T-helper 2 cell treated with Interferon-gamma antibody and Interleukin-4, amounts not matched to agents 5 μg/mL and 100 μg/mL, for 36 hours (primary cell): Measurements from ENCODE around the gene ACSL1.

Experiments
- DNase-seq: peaks from one replicate; pipeline ENCODE4 v3.0.0; 2021; ENCODE audit warnings: low spot score
- H3K27ac Mint-ChIP-seq: one replicate; pipeline ENCODE4 v1.8.0; 2021; ENCODE audit warnings: mild to moderate bottlenecking, mixed read lengths
- H3K27me3 Mint-ChIP-seq: one replicate; pipeline ENCODE4 v1.8.0; 2021; ENCODE audit warnings: low read depth, mixed read lengths
- H3K36me3 Mint-ChIP-seq: one replicate; pipeline ENCODE4 v1.8.0; 2021; ENCODE audit warnings: low read depth, mixed read lengths
- H3K4me1 Mint-ChIP-seq: one replicate; pipeline ENCODE4 v1.8.0; 2021; ENCODE audit warnings: low read depth, mixed read lengths
- H3K4me3 Mint-ChIP-seq: one replicate; pipeline ENCODE4 v1.8.0; 2022; ENCODE audit warnings: mild to moderate bottlenecking, moderate library complexity, mixed read lengths
- H3K9me3 Mint-ChIP-seq: one replicate; pipeline ENCODE4 v1.8.0; 2021; ENCODE audit warnings: mixed read lengths

Gene ACSL1

GRCh38 chr4:184812651-184813181, 13.1 kb downstream of the ACSL1 start:
- no peaks in the 10 kb centered on the region for H3K27me3 Mint-ChIP-seq
- no peak for DNase-seq

GRCh38 chr4:184812199-184812542, 13.6 kb downstream of the ACSL1 start:
- H3K4me1 Mint-ChIP-seq = peaks cover 11% of the 10 kb centered on the region
- H3K4me3 Mint-ChIP-seq = no peak overlapping the region
- no peak overlapping the region for H3K27ac Mint-ChIP-seq
- no peaks in the 10 kb centered on the region for H3K27me3 Mint-ChIP-seq
- no peaks in the 10 kb centered on the region for H3K36me3 Mint-ChIP-seq
- DNase-seq = no peak
- no peaks in the 10 kb centered on the region for H3K9me3 Mint-ChIP-seq

More at GRCh38 chr4:184812651-184813181, 13.1 kb downstream of the ACSL1 start:
- Mint-ChIP-seq H3K36me3 (no peaks in the 10 kb centered on the region), H3K27ac (no peak overlapping the region), H3K9me3 (no peaks in the 10 kb centered on the region), H3K4me3 (no peak overlapping the region), H3K4me1 (peaks cover 12% of the 10 kb centered on the region)

DNA sequence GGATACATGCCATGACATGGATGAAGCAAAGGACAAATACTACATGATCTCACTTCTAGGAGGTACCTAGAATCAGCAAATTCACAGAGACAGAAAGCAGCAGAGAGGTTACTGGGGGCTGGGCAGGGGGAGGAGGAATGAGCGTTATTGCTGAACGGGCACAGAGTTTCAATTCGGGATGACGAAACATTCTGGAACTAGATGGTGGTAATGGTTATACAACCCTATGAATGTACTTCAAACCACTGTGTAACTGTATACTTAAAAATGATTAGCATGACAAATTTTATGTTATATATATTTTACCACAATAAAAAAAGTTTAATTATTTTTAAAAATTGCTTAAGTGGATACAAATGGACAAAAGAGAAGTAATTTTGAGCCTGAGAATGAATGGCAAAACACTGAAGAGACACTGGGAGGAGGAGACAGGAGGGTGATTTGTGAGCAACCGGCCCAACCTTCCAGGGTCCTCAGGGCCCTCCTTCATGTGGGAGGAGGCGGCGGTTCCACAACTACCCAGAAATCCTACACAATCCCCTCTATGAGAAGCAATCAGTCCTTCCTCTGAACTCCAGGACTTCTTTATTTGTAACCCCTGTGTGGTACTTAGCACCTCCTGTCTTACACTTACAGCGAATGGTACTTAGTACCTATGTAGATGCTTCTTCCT, 14.1 kb downstream of the ACSL1 start:
- H3K9me3 Mint-ChIP-seq = no peaks in the 10 kb centered on the region
- no peak overlapping the region for H3K27ac Mint-ChIP-seq
- no peak for DNase-seq
- no peak overlapping the region for H3K4me3 Mint-ChIP-seq
- peaks cover 10% of the 10 kb centered on the region for H3K4me1 Mint-ChIP-seq
- H3K27me3 Mint-ChIP-seq = no peaks in the 10 kb centered on the region
- no peaks in the 10 kb centered on the region for H3K36me3 Mint-ChIP-seq

DNA sequence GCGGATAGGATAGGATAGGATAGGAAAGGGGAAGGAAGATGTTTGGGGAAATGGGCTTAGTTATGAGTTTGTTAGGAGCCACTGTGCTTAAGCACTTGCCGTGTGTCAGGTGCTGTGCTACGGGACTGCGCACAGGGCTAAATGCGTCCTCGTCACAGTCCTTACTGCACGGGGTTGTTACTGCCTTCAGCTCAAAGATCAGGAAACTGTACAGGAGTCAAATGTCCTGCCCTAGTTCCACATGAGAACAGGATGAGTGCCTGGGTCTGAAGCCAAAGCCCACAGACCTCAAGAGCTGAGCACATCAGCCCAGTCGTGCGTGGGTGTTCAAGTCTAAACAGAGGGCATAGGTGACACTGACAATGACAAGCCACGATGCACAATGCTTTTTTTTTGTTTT, 15.0 kb downstream of the ACSL1 start:
- peaks cover 10% of the 10 kb centered on the region for H3K4me1 Mint-ChIP-seq
- DNase-seq = no peak
- no peaks in the 10 kb centered on the region for H3K9me3 Mint-ChIP-seq
- H3K4me3 Mint-ChIP-seq = no peak overlapping the region
- H3K36me3 Mint-ChIP-seq = no peaks in the 10 kb centered on the region
- no peaks in the 10 kb centered on the region for H3K27me3 Mint-ChIP-seq
- no peak overlapping the region for H3K27ac Mint-ChIP-seq

GRCh38 chr4:184808713-184809050, 17.1 kb downstream of the ACSL1 start:
- H3K9me3 Mint-ChIP-seq = no peaks in the 10 kb centered on the region
- no peak for DNase-seq
- H3K4me3 Mint-ChIP-seq = no peak overlapping the region
- H3K27me3 Mint-ChIP-seq = no peaks in the 10 kb centered on the region
- H3K27ac Mint-ChIP-seq = no peak overlapping the region
- peaks cover 4% of the 10 kb centered on the region for H3K4me1 Mint-ChIP-seq
- H3K36me3 Mint-ChIP-seq = peaks cover 2% of the 10 kb centered on the region

GRCh38 chr4:184807797-184808712, 17.7 kb downstream of the ACSL1 start:
- no peak overlapping the region for H3K27ac Mint-ChIP-seq
- H3K36me3 Mint-ChIP-seq = peaks cover 3% of the 10 kb centered on the region
- no peaks in the 10 kb centered on the region for H3K27me3 Mint-ChIP-seq
- no peak overlapping the region for H3K4me3 Mint-ChIP-seq
- H3K9me3 Mint-ChIP-seq = no peaks in the 10 kb centered on the region
- peaks cover 4% of the 10 kb centered on the region for H3K4me1 Mint-ChIP-seq
- DNase-seq = no peak

DNA sequence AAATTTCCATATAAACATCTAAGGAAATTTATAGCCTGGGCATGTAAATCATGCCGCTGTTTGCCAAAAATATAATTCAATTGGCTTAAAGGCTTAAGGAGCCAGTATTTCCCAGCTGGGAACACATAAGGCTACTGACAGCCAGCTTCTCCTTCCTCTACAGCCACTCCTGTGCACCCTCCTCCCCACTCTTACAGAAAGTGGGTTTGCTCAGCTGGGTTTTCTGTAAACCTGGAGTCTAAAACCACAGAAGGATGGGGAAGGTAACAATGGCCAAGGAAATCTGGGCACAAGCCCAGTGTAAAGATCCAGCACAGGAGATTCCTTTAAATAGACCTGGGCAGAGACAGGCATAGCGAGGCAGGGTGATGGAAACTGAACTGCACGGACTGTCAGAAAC, 18.5 kb downstream of the ACSL1 start:
- DNase-seq = no peak
- Mint-ChIP-seq H3K27ac (no peak overlapping the region), H3K4me3 (no peak overlapping the region)

DNA sequence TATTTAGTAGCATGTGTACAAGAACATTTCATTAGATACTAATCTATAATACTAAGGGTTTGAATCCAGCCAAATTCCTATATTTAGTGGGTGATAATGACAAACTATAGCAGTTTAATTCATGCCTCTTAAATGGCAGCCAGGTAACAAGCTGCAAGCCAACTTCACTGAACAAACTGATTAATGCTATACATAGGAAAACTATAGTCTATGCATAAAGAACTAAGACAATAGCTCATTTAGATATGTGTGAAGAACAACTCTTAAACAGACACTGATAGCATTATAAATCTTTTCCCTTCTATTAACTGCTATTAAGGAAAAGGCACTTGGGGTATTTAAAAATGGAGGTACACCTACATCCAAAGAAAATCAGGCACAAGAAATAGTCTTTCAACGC, 19.1 kb downstream of the ACSL1 start:
- no peak overlapping the region for H3K4me3 Mint-ChIP-seq
- H3K4me1 Mint-ChIP-seq = peaks cover 4% of the 10 kb centered on the region
- H3K36me3 Mint-ChIP-seq = peaks cover 3% of the 10 kb centered on the region
- H3K9me3 Mint-ChIP-seq = no peaks in the 10 kb centered on the region
- DNase-seq = no peak
- no peaks in the 10 kb centered on the region for H3K27me3 Mint-ChIP-seq
- H3K27ac Mint-ChIP-seq = no peak overlapping the region

More for the DNA sequence above, 18.5 kb downstream of the ACSL1 start:
- Mint-ChIP-seq H3K4me1 (peaks cover 4% of the 10 kb centered on the region), H3K9me3 (no peaks in the 10 kb centered on the region), H3K27me3 (no peaks in the 10 kb centered on the region), H3K36me3 (peaks cover 3% of the 10 kb centered on the region)

DNA sequence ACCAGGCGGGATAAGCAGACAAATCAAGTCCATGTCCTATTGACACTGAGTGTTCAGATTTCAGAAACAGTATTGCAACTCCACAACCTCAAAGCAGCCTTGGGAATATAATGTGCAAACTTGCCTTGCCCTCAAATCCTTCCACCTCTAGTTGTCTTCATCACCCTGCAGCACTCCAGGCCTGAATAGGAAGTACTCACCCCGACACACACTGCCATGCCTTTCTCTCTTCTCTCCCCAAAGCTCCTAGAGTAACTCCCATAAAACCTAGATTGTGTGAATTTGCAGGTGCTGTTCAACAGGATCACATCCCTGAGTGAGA, 19.6 kb downstream of the ACSL1 start:
- Mint-ChIP-seq H3K27ac (no peak overlapping the region), H3K9me3 (no peaks in the 10 kb centered on the region), H3K4me1 (peaks cover 4% of the 10 kb centered on the region), H3K27me3 (no peaks in the 10 kb centered on the region), H3K4me3 (no peak overlapping the region), H3K36me3 (peaks cover 3% of the 10 kb centered on the region)
- DNase-seq = no peak

DNA sequence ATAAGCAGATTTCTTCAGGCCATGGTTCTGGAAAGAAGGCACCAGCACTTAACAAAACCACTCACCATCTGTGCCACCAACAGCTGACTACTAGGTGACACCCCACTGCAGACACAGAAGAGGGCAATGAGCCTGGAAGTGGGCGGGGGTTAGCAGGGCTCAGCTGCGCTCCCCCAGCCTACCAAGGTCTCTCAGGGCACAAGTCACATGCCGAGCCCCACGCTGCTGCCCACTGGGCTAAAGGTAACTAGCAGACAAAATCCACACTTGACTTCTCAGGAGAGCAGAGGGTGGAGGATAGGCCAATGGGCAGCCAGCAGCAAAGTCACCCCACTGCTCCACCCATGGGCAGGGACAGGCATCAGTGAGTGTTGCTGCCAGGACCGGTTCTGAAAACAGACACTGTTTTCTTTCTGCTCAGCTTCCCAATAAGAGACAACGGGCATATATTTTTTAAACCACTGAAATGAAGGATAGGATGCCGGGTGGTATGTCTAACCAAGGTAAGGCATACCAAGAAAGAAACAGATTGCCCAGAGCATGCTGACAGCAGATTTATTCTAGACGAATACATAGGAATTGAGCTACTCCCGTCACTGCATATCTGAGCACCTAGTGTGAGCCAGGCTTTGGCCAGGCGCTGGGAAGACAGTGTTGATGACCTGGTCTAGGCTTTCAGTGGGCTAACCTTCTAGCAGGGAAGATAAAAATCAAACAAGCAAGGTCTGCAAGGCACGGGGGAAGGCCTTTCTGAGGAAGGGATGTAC, 20.1 kb downstream of the ACSL1 start:
- Mint-ChIP-seq H3K27ac (no peak overlapping the region), H3K9me3 (no peaks in the 10 kb centered on the region), H3K36me3 (peaks cover 3% of the 10 kb centered on the region), H3K4me3 (no peak overlapping the region), H3K4me1 (peaks cover 4% of the 10 kb centered on the region), H3K27me3 (no peaks in the 10 kb centered on the region)
- DNase-seq = no peak

- Mint-ChIP-seq H3K4me1 (peaks cover 4% of the 10 kb centered on the region), H3K27ac (no peak overlapping the region), H3K27me3 (no peaks in the 10 kb centered on the region), H3K4me3 (no peak overlapping the region), H3K9me3 (no peaks in the 10 kb centered on the region), H3K36me3 (peaks cover 4% of the 10 kb centered on the region)
- no peak for DNase-seq
Measured at GRCh38 chr4:184804621-184805020, 21.1 kb downstream of the ACSL1 start.

- H3K36me3 Mint-ChIP-seq = peaks cover 6% of the 10 kb centered on the region
- H3K27me3 Mint-ChIP-seq = no peaks in the 10 kb centered on the region
- no peak overlapping the region for H3K4me3 Mint-ChIP-seq
- peaks cover 4% of the 10 kb centered on the region for H3K4me1 Mint-ChIP-seq
- H3K27ac Mint-ChIP-seq = no peak overlapping the region
- no peak for DNase-seq
- H3K9me3 Mint-ChIP-seq = no peaks in the 10 kb centered on the region
Measured at GRCh38 chr4:184803874-184804273, 21.9 kb downstream of the ACSL1 start.

DNA sequence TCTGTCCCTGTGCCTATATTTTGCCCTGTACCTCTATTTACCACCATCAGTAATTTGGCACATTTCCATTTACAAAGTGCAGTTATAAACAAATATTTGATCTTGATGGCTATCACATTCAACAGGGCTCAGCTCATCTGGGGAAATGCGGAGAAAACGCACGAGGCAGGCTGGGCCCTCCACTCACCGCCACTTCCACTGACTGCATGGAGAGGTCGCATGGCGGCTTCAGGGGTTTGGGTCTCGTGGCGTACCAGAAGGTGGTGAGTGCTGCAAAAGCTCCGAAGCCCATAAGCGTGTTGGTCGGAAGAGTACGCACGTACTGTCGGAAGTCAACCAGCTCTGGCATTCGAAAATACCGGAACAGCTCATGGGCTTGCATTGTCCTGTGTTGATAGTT, 22.6 kb downstream of the ACSL1 start:
- DNase-seq = no peak
- Mint-ChIP-seq H3K4me1 (peaks cover 6% of the 10 kb centered on the region), H3K27ac (no peak overlapping the region), H3K4me3 (no peak overlapping the region), H3K36me3 (peaks cover 6% of the 10 kb centered on the region), H3K9me3 (no peaks in the 10 kb centered on the region), H3K27me3 (no peaks in the 10 kb centered on the region)

GRCh38 chr4:184802697-184803015, 23.1 kb downstream of the ACSL1 start:
- Mint-ChIP-seq H3K4me3 (no peak overlapping the region), H3K27me3 (no peaks in the 10 kb centered on the region), H3K9me3 (no peaks in the 10 kb centered on the region), H3K4me1 (peaks cover 9% of the 10 kb centered on the region), H3K27ac (no peak overlapping the region), H3K36me3 (peaks cover 6% of the 10 kb centered on the region)
- DNase-seq = no peak
